B cell (primary cell): ENCODE data around the gene MOK. TPM values are rescaled to one million over a fixed set of nuclear protein-coding genes. Genes with fewer than 3 reads are reported as not detected.

Experiments used
- ATAC-seq: fragments of 200-7000 bp; cut with Tn5 transposase; one replicate; pipeline ENCODE4 v1.10.0; 2021; ENCODE audit warnings: low read depth, mild to moderate bottlenecking, moderate number of reproducible peaks, moderate library complexity
- CTCF ChIA-PET: fragments of 350-600 bp; sonication (Branson Sonifier 250); formaldehyde crosslinking; loops from one replicate; lab custom pipeline; 2021; ENCODE audit warnings: antibody characterized with exemption, inconsistent platforms; lab: Charles Lee
- POLR2A ChIA-PET: fragments of 350-600 bp; sonication (Branson Sonifier 250); formaldehyde crosslinking; loops from one replicate; lab custom pipeline; 2021; ENCODE audit warnings: antibody characterized with exemption; lab: Charles Lee
- DNase-seq: peaks from one replicate; pipeline ENCODE4 v3.0.0; 2013
- H2AFZ ChIP-seq: 2 replicates; pipeline ENCODE4 v1.6.1; 2012; ENCODE audit warnings: mild to moderate bottlenecking, low read depth, low read length; ENCODE audit not compliant: insufficient read depth, poor library complexity, severe bottlenecking
- H3K27ac ChIP-seq, 2 donors: 1 replicate in 1 of 2; 2 replicates in 1 of 2; pipeline ENCODE4 v1.5.1; 2012 to 2013; ENCODE audit warnings: low read length in 2 of 2, mild to moderate bottlenecking in 2 of 2, moderate library complexity in 1 of 2
- H3K27me3 ChIP-seq, 4 experiments: fragments of 200-600 bp in 1 of 4; sonication (generic) in 1 of 4; replicated peaks in 1 of 4; 1 replicate in 2 of 4; 2 replicates in 2 of 4; pipeline versions ENCODE4 v1.6.1 to v1.7.0; 2013 to 2016; ENCODE audit warnings: low read length in 3 of 4, mild to moderate bottlenecking in 2 of 4, mixed read lengths in 1 of 4, moderate library complexity in 1 of 4; ENCODE audit not compliant: insufficient read depth in 4 of 4, control insufficient read depth in 3 of 4; ENCODE audit errors: control extremely low read depth in 1 of 4
- H3K36me3 ChIP-seq, 2 experiments: replicated peaks in 1 of 2; 1 replicate in 1 of 2; 2 replicates in 1 of 2; pipeline versions ENCODE4 v1.6.1 to v1.7.1; 2013; ENCODE audit warnings: low read length in 1 of 2; ENCODE audit not compliant: insufficient read depth in 2 of 2, control insufficient read depth in 1 of 2; ENCODE audit errors: control extremely low read depth in 1 of 2, extremely low read depth in 1 of 2
- H3K4me1 ChIP-seq, 2 donors: fragments of 200-600 bp in 1 of 2; sonication (generic) in 1 of 2; 1 replicate in 1 of 2; 2 replicates in 1 of 2; pipeline versions ENCODE4 v1.5.1 to v1.6.1; 2013 to 2017; ENCODE audit warnings: low read length in 2 of 2; ENCODE audit not compliant: control insufficient read depth in 2 of 2, insufficient read depth in 2 of 2
- H3K4me2 ChIP-seq: replicated peaks from 2 replicates; pipeline ENCODE3; 2012; ENCODE audit warnings: mild to moderate bottlenecking, low read depth, low read length; ENCODE audit not compliant: poor library complexity, severe bottlenecking
- H3K4me3 ChIP-seq, 5 experiments: fragments of 200-600 bp in 1 of 5; sonication (generic) in 1 of 5; 1 replicate in 3 of 5; 2 replicates in 2 of 5; pipeline versions ENCODE4 v1.5.1 to v1.7.0; 2011 to 2016; ENCODE audit warnings: low read length in 4 of 5, mild to moderate bottlenecking in 4 of 5, low read depth in 2 of 5, control low read depth in 1 of 5, moderate library complexity in 1 of 5; ENCODE audit not compliant: insufficient read depth in 1 of 5; ENCODE audit errors: control extremely low read depth in 1 of 5, extremely low read depth in 1 of 5
- H3K79me2 ChIP-seq: fragments of 200-600 bp; sonication (generic); one replicate; pipeline ENCODE4 v1.6.0; 2016; ENCODE audit warnings: low read length; ENCODE audit not compliant: control insufficient read depth, insufficient read depth
- H3K9ac ChIP-seq: fragments of 200-600 bp; sonication (generic); 2 replicates; pipeline ENCODE4 v1.6.1; 2017; ENCODE audit warnings: mild to moderate bottlenecking, low read length, moderate library complexity
- H3K9me3 ChIP-seq, 3 donors: one replicate each; pipeline versions ENCODE4 v1.6.1 to v1.7.1; 2013; ENCODE audit warnings: low read length in 2 of 3; ENCODE audit not compliant: control insufficient read depth in 2 of 3, insufficient read depth in 1 of 3; ENCODE audit errors: control extremely low read depth in 1 of 3
- H4K20me1 ChIP-seq: 2 replicates; pipeline ENCODE4 v1.6.0; 2012; ENCODE audit warnings: mild to moderate bottlenecking, low read length; ENCODE audit not compliant: insufficient read depth, control insufficient read depth, poor library complexity, severe bottlenecking
- H3K27ac Mint-ChIP-seq: one replicate; pipeline ENCODE4 v1.8.0; 2021; ENCODE audit warnings: mixed read lengths
- H3K27me3 Mint-ChIP-seq: one replicate; pipeline ENCODE4 v1.8.0; 2021; ENCODE audit warnings: mixed read lengths
- H3K4me1 Mint-ChIP-seq: one replicate; pipeline ENCODE4 v1.8.0; 2021; ENCODE audit warnings: mixed read lengths
- H3K4me3 Mint-ChIP-seq: one replicate; pipeline ENCODE4 v1.8.0; 2021; ENCODE audit warnings: mixed read lengths
- H3K9me3 Mint-ChIP-seq: one replicate; pipeline ENCODE4 v1.8.0; 2022; ENCODE audit warnings: mixed read lengths; ENCODE audit not compliant: insufficient read depth
- EZH2 ChIP-seq: IDR thresholded peaks from 2 replicates; pipeline ENCODE4 v1.6.1; 2012; ENCODE audit warnings: borderline replicate concordance, low read depth, mild to moderate bottlenecking, moderate library complexity, low read length; ENCODE audit not compliant: insufficient read depth, poor library complexity, severe bottlenecking
- whole genome bisulfite sequencing: methylation state at CpG from one replicate; pipeline ENCODE4 v1.1.5; 2013; ENCODE audit warnings: missing lambda C conversion rate; ENCODE audit not compliant: insufficient coverage; 5-methylcytosine and 5-hydroxymethylcytosine counted together
- intact Hi-C: fragments of 100-400 bp; cut with micrococcal nuclease; formaldehyde crosslinking; loops from one replicate; pipeline ENCODE4 v1.10.0; 2022
- polyA plus RNA-seq: library from polyadenylated mRNA; depleted of rRNA; stranded (reverse); fragments of >200 nt; gene quantifications from 2 replicates; pipeline ENCODE4 v1.2.3, GENCODE V29; 2012
- total RNA-seq, 2 donors: library from RNA; stranded (reverse); fragments of 120-200 nt in 1 of 2; gene quantifications; 1 replicate in 1 of 2; 2 replicates in 1 of 2; pipeline versions ENCODE4 v1.2.3 to v1.2.4, GENCODE V29; 2013 to 2022
- TF ChIP-seq, protein P1 (sequence below): fragments of 200-600 bp; IDR thresholded peaks from one replicate; pipeline ENCODE4 v1.8.0; 2022; ENCODE audit warnings: antibody characterized with exemption, mild to moderate bottlenecking

The MOK gene
- total and polyA plus RNA-seq, 2 donors (not counting 1 experiment from before 2014, with no cell fraction given), result 1.2 to 3.0 TPM

DNA sequence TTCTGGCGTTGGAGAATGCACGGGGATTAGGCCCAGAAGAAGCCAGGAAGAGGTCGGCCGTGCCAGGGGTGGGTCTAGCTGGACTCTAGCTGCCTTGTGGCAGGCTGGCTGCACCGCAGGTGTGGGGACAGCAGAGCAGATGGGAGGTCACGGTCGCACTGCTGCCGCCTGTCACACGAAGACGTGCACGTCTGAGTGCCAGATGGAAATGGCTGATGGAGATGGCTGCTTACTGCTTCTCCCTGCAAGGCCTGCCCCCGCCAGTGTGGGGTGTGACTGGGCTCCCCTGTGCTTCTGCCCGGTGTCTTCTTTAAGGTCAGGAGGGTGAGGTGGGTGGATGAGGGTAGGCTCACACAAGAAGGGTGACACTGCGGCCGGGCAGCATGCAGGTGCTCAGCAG is 79.0 kb downstream of the MOK start:
- Histone ChIP-seq H3K27ac (no peak overlapping the region), H3K9me3 (peaks cover 0 to 3% (median 0%) of the 10 kb centered on the region in 3 donors), H3K27me3 (no peaks in the 10 kb centered on the region), H3K4me2 (no peak overlapping the region), H4K20me1 (peaks cover 20% of the 10 kb centered on the region), H3K4me3 (no peak overlapping the region), H3K9ac (no peak overlapping the region), H3K36me3 (no peaks in the 10 kb centered on the region), H2AFZ (no peak overlapping the region), H3K4me1 (peaks cover 0 to 3% of the 10 kb centered on the region in 2 donors), H3K79me2 (peaks cover 5% of the 10 kb centered on the region)
- WGBS, result 92% methylated on average over 15 of the region's 15 CpGs
- Mint-ChIP-seq H3K9me3 (no peaks in the 10 kb centered on the region), H3K4me3 (no peak overlapping the region), H3K27me3 (no peaks in the 10 kb centered on the region), H3K4me1 (peaks cover under 1% of the 10 kb centered on the region), H3K27ac (no peak overlapping the region)
- ChIA-PET CTCF (no interaction called here), POLR2A (no interaction called here)
- ATAC-seq, result no peak
- intact Hi-C loops, result no loop called here
- TF ChIP-seq EZH2, result no peak
- TF ChIP-seq, protein P1, sequence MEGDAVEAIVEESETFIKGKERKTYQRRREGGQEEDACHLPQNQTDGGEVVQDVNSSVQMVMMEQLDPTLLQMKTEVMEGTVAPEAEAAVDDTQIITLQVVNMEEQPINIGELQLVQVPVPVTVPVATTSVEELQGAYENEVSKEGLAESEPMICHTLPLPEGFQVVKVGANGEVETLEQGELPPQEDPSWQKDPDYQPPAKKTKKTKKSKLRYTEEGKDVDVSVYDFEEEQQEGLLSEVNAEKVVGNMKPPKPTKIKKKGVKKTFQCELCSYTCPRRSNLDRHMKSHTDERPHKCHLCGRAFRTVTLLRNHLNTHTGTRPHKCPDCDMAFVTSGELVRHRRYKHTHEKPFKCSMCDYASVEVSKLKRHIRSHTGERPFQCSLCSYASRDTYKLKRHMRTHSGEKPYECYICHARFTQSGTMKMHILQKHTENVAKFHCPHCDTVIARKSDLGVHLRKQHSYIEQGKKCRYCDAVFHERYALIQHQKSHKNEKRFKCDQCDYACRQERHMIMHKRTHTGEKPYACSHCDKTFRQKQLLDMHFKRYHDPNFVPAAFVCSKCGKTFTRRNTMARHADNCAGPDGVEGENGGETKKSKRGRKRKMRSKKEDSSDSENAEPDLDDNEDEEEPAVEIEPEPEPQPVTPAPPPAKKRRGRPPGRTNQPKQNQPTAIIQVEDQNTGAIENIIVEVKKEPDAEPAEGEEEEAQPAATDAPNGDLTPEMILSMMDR, result no peak
- DNase-seq, result no peak

- Mint-ChIP-seq H3K9me3 (no peaks in the 10 kb centered on the region), H3K4me1 (peaks cover 4% of the 10 kb centered on the region), H3K27me3 (no peaks in the 10 kb centered on the region), H3K27ac (no peak overlapping the region), H3K4me3 (no peak overlapping the region)
- H2AFZ ChIP-seq, result no peak overlapping the region
- TF ChIP-seq EZH2, result no peak
- TF ChIP-seq, protein P1, result no peak
- no peaks in the 10 kb centered on the region for H3K36me3 ChIP-seq
- DNase-seq, result no peak
- H3K9me3 ChIP-seq, result peaks cover 0 to 4% (median 0%) of the 10 kb centered on the region in 3 donors
- peaks cover 7% of the 10 kb centered on the region for H3K79me2 ChIP-seq
- intact Hi-C loops, result no loop called here
- ChIA-PET POLR2A (no interaction called here), CTCF (no interaction called here)
- no peak overlapping the region for H3K4me2 ChIP-seq
- no peaks in the 10 kb centered on the region for H3K27me3 ChIP-seq
- 96% methylated on average over 5 of the region's 7 CpGs for WGBS
- no peak overlapping the region for H3K27ac ChIP-seq
- no peak for ATAC-seq
- H3K9ac ChIP-seq, result no peak overlapping the region
- peaks cover 0 to 9% of the 10 kb centered on the region in 2 donors for H3K4me1 ChIP-seq
- no peak overlapping the region for H3K4me3 ChIP-seq
- peaks cover 25% of the 10 kb centered on the region for H4K20me1 ChIP-seq
These were observed 79.6 kb downstream of the MOK start for GRCh38 chr14:102225386-102225785.
